Measurements from ENCODE around the gene CLDN14. TPM values are rescaled to one million over a fixed set of nuclear protein-coding genes. Genes with fewer than 3 reads are reported as not detected.
A peak's percentile ranks its signal among the peaks of the same experiment; 100 is the strongest.

CLDN14 gene
- total RNA-seq, 1 donor from 2014 or later, result not detected

- peak; percentile 98 for DNase-seq (ENCODE audit: low read depth)
- TF ChIP-seq CTCF (IDR thresholded peaks at IDR 0.05; ENCODE audit: insufficient read depth, low read depth, low read length), result no peak
- no peak for TF ChIP-seq EZH2 (IDR thresholded peaks at IDR 0.05; ENCODE audit: insufficient read depth, low read length)
- no peaks in the 10 kb centered on the region for H3K27me3 ChIP-seq (ENCODE audit: insufficient read depth, low read length)
- H3K27ac ChIP-seq (ENCODE audit: low read depth, low read length), result peak overlapping the region; percentile 79
- H3K9me3 ChIP-seq (ENCODE audit: insufficient read depth, low read depth, low read length), result no peaks in the 10 kb centered on the region
- H4K20me1 ChIP-seq (ENCODE audit: insufficient read depth, low read length), result no peaks in the 10 kb centered on the region
- no peaks in the 10 kb centered on the region for H3K9me3 Mint-ChIP-seq (ENCODE audit: unreplicated experiment)
- no peak overlapping the region for H3K27ac Mint-ChIP-seq (ENCODE audit: unreplicated experiment)
- H3K36me3 ChIP-seq (ENCODE audit: insufficient read depth, low read length), result no peaks in the 10 kb centered on the region
- H3K9ac ChIP-seq (ENCODE audit: low read length), result peak overlapping the region; percentile 50
- no peak overlapping the region for H2AFZ ChIP-seq (ENCODE audit: low read depth, low read length)
- peaks cover 3% of the 10 kb centered on the region for H3K36me3 Mint-ChIP-seq (ENCODE audit: low read depth, unreplicated experiment)
- peak overlapping the region; percentile 57 for H3K4me2 ChIP-seq (ENCODE audit: low read length)
- H3K4me1 Mint-ChIP-seq (ENCODE audit: low read depth, unreplicated experiment), result peaks cover 21% of the 10 kb centered on the region
- no peak overlapping the region for H3K4me3 ChIP-seq (ENCODE audit: insufficient read depth, low read depth, low read length)
- no peaks in the 10 kb centered on the region for H3K27me3 Mint-ChIP-seq (ENCODE audit: low read depth, unreplicated experiment)
- H3K4me1 ChIP-seq (ENCODE audit: insufficient read depth, low read length), result peaks cover 23% of the 10 kb centered on the region
- no peak overlapping the region for H3K4me3 Mint-ChIP-seq (ENCODE audit: unreplicated experiment)
- no peak for FAIRE-seq
- peaks cover 7% of the 10 kb centered on the region for H3K79me2 ChIP-seq (ENCODE audit: insufficient read depth, low read length)
Measured at GRCh38 chr21:36437745-36438128, 42.2 kb downstream of the CLDN14 start.

GRCh38 chr21:36436829-36437744, 42.8 kb downstream of the CLDN14 start:
- Histone ChIP-seq H3K4me1 (ENCODE audit: insufficient read depth, low read length) (peaks cover 27% of the 10 kb centered on the region), H3K79me2 (ENCODE audit: insufficient read depth, low read length) (peaks cover 14% of the 10 kb centered on the region), H3K4me2 (ENCODE audit: low read length) (peak overlapping the region; percentile 57), H3K9ac (ENCODE audit: low read length) (peak overlapping the region; percentile 50), H3K36me3 (ENCODE audit: insufficient read depth, low read length) (no peaks in the 10 kb centered on the region), H3K27ac (ENCODE audit: low read depth, low read length) (peak overlapping the region; percentile 79), H2AFZ (ENCODE audit: low read depth, low read length) (no peak overlapping the region), H3K4me3 (ENCODE audit: insufficient read depth, low read depth, low read length) (no peak overlapping the region), H3K9me3 (ENCODE audit: insufficient read depth, low read depth, low read length) (no peaks in the 10 kb centered on the region), H4K20me1 (ENCODE audit: insufficient read depth, low read length) (no peaks in the 10 kb centered on the region), H3K27me3 (ENCODE audit: insufficient read depth, low read length) (no peaks in the 10 kb centered on the region)
- Mint-ChIP-seq H3K27me3 (ENCODE audit: low read depth, unreplicated experiment) (no peaks in the 10 kb centered on the region), H3K36me3 (ENCODE audit: low read depth, unreplicated experiment) (peaks cover 7% of the 10 kb centered on the region), H3K4me3 (ENCODE audit: unreplicated experiment) (no peak overlapping the region), H3K4me1 (ENCODE audit: low read depth, unreplicated experiment) (peaks cover 28% of the 10 kb centered on the region), H3K27ac (ENCODE audit: unreplicated experiment) (no peak overlapping the region), H3K9me3 (ENCODE audit: unreplicated experiment) (no peaks in the 10 kb centered on the region)
- TF ChIP-seq CTCF (IDR thresholded peaks at IDR 0.05; ENCODE audit: insufficient read depth, low read depth, low read length) (no peak), EZH2 (IDR thresholded peaks at IDR 0.05; ENCODE audit: insufficient read depth, low read length) (no peak)
- FAIRE-seq (no peak), DNase-seq (ENCODE audit: low read depth) (peak; percentile 34)

- H3K9me3 ChIP-seq (ENCODE audit: insufficient read depth, low read depth, low read length), result no peaks in the 10 kb centered on the region
- H3K27me3 ChIP-seq (ENCODE audit: insufficient read depth, low read length), result no peaks in the 10 kb centered on the region
- Mint-ChIP-seq H3K27ac (ENCODE audit: unreplicated experiment) (no peak overlapping the region), H3K9me3 (ENCODE audit: unreplicated experiment) (no peaks in the 10 kb centered on the region), H3K36me3 (ENCODE audit: low read depth, unreplicated experiment) (peaks cover 7% of the 10 kb centered on the region), H3K27me3 (ENCODE audit: low read depth, unreplicated experiment) (no peaks in the 10 kb centered on the region), H3K4me3 (ENCODE audit: unreplicated experiment) (no peak overlapping the region), H3K4me1 (ENCODE audit: low read depth, unreplicated experiment) (peaks cover 46% of the 10 kb centered on the region)
- no peak overlapping the region for H2AFZ ChIP-seq (ENCODE audit: low read depth, low read length)
- no peak overlapping the region for H3K4me3 ChIP-seq (ENCODE audit: insufficient read depth, low read depth, low read length)
- H3K4me1 ChIP-seq (ENCODE audit: insufficient read depth, low read length), result peaks cover 51% of the 10 kb centered on the region
- no peak overlapping the region for H3K4me2 ChIP-seq (ENCODE audit: low read length)
- no peaks in the 10 kb centered on the region for H3K36me3 ChIP-seq (ENCODE audit: insufficient read depth, low read length)
- no peaks in the 10 kb centered on the region for H4K20me1 ChIP-seq (ENCODE audit: insufficient read depth, low read length)
- no peak for DNase-seq (ENCODE audit: low read depth)
- no peak overlapping the region for H3K9ac ChIP-seq (ENCODE audit: low read length)
- FAIRE-seq, result no peak
- no peak overlapping the region for H3K27ac ChIP-seq (ENCODE audit: low read depth, low read length)
- H3K79me2 ChIP-seq (ENCODE audit: insufficient read depth, low read length), result peaks cover 17% of the 10 kb centered on the region
- TF ChIP-seq EZH2 (IDR thresholded peaks at IDR 0.05; ENCODE audit: insufficient read depth, low read length) (no peak), CTCF (IDR thresholded peaks at IDR 0.05; ENCODE audit: insufficient read depth, low read depth, low read length) (no peak)
Measured at GRCh38 chr21:36434144-36434543, 45.8 kb downstream of the CLDN14 start.

Measured in astrocyte (in vitro differentiated cells and primary cell).